NOMO-1 (cell line): ENCODE results near the gene NRARP.

ENCODE experiments used
- DNase-seq, 2 experiments: peaks; one replicate each; lab custom pipeline; 2025; ENCODE audit not compliant: unreplicated experiment in 2 of 2; lab: John Stamatoyannopoulos, UW

NRARP gene

GRCh38 chr9:137311986-137312851 is 10.1 kb upstream of the NRARP start:
- no peak for DNase-seq

- DNase-seq, result no peak
These were observed 9.3 kb upstream of the NRARP start for GRCh38 chr9:137311171-137311985.

- DNase-seq, result no peak
These were observed 8.3 kb upstream of the NRARP start for GRCh38 chr9:137310189-137311052.

GRCh38 chr9:137309368-137310188 is 7.5 kb upstream of the NRARP start:
- no peak for DNase-seq

GRCh38 chr9:137308057-137308619 is 6.1 kb upstream of the NRARP start:
- no peak for DNase-seq

GRCh38 chr9:137307255-137308056 is 5.4 kb upstream of the NRARP start:
- peak; percentile 49 to 74 for DNase-seq

- DNase-seq, result no peak
These were observed 4.8 kb upstream of the NRARP start for GRCh38 chr9:137306850-137307254.

- no peak for DNase-seq
These were observed 4.2 kb upstream of the NRARP start for GRCh38 chr9:137306066-137306849.

- DNase-seq, result no peak
These were observed 3.7 kb upstream of the NRARP start for GRCh38 chr9:137305798-137306065.

- no peak for DNase-seq
These were observed 3.2 kb upstream of the NRARP start for GRCh38 chr9:137305060-137305797.

- no peak for DNase-seq
These were observed 2.5 kb upstream of the NRARP start for GRCh38 chr9:137304383-137305059.

- no peak for DNase-seq
These were observed 1.9 kb upstream of the NRARP start for GRCh38 chr9:137303893-137304382.

- DNase-seq, result peak; percentile 42 to 64
These were observed 1.3 kb upstream of the NRARP start for GRCh38 chr9:137303151-137303892.

- peak; percentile 73 to 75 for DNase-seq
These were observed 529 bp upstream of the NRARP start for GRCh38 chr9:137302449-137303150.

GRCh38 chr9:137301081-137301947 is 757 bp downstream of the NRARP start:
- DNase-seq, result peak; percentile 54 to 62
